LNCaP clone FGC (cell line): ENCODE measurements around the gene TSC1.

Experiments
- DNase-seq: peaks from one replicate; pipeline ENCODE4 v3.0.0-alpha.2; 2011; ENCODE audit warnings: low read depth
- H3K4me3 ChIP-seq: 2 replicates; pipeline ENCODE4 v1.5.1; 2011; ENCODE audit warnings: mild to moderate bottlenecking, low read depth, low read length, control low read depth
- CTCF ChIP-seq: IDR thresholded peaks from 2 replicates; pipeline ENCODE4 v1.5.1; 2012; ENCODE audit warnings: mild to moderate bottlenecking; ENCODE audit not compliant: control insufficient read depth, insufficient read depth; ENCODE audit errors: extremely low read depth

Gene TSC1

GRCh38 chr9:132903574-132904492 is 40.6 kb downstream of the TSC1 start:
- no peak overlapping the region for H3K4me3 ChIP-seq
- DNase-seq = no peak
- no peak for TF ChIP-seq CTCF

GRCh38 chr9:132901858-132902831 is 42.3 kb downstream of the TSC1 start:
- peak; percentile 37 for DNase-seq
- peak; percentile 95 for TF ChIP-seq CTCF
- no peak overlapping the region for H3K4me3 ChIP-seq

- H3K4me3 ChIP-seq = no peak overlapping the region
- DNase-seq = no peak
- TF ChIP-seq CTCF = no peak
These were observed 46.4 kb downstream of the TSC1 start for GRCh38 chr9:132898051-132898450.

- no peak for TF ChIP-seq CTCF
- H3K4me3 ChIP-seq = no peak overlapping the region
- no peak for DNase-seq
These were observed 47.5 kb downstream of the TSC1 start for GRCh38 chr9:132896906-132897305.

GRCh38 chr9:132896264-132896663 is 48.2 kb downstream of the TSC1 start:
- no peak for DNase-seq
- H3K4me3 ChIP-seq = no peak overlapping the region
- TF ChIP-seq CTCF = no peak

- no peak overlapping the region for H3K4me3 ChIP-seq
- no peak for DNase-seq
- TF ChIP-seq CTCF = no peak
These were observed 49.3 kb downstream of the TSC1 start for GRCh38 chr9:132894862-132895835.
